Sigmoid colon (tissue), 7 donors: Measurements from ENCODE around the gene CDC25B. TPM values are rescaled to one million over a fixed set of nuclear protein-coding genes. Genes with fewer than 3 reads are reported as not detected.

Experiments
- DNase-seq: peaks from one replicate; pipeline ENCODE4 v3.0.0-alpha.2; 2019
- H3K27ac ChIP-seq, 4 donors: fragments of 200-600 bp; sonication (generic); one replicate each; pipeline ENCODE4 v1.5.1; 2016 to 2019; ENCODE audit warnings: mild to moderate bottlenecking in 1 of 4
- H3K27me3 ChIP-seq, 3 donors: fragments of 200-600 bp; sonication (generic); one replicate each; pipeline ENCODE4 v1.5.1; 2019; ENCODE audit warnings: mild to moderate bottlenecking in 1 of 3
- H3K36me3 ChIP-seq, 4 donors: fragments of 200-600 bp; sonication (generic); one replicate each; pipeline ENCODE4 v1.5.1; 2016 to 2019
- H3K4me1 ChIP-seq, 4 donors: fragments of 200-600 bp; sonication (generic); one replicate each; pipeline ENCODE4 v1.5.1; 2017 to 2019
- H3K4me3 ChIP-seq, 4 donors: fragments of 200-600 bp; sonication (generic); one replicate each; pipeline ENCODE4 v1.5.1; 2017 to 2019; ENCODE audit warnings: mild to moderate bottlenecking in 2 of 4, moderate library complexity in 1 of 4
- H3K9me3 ChIP-seq, 4 donors: fragments of 200-600 bp in 3 of 4; sonication (generic) in 3 of 4; one replicate each; pipeline versions ENCODE4 v1.5.1 to v1.6.1; 2013 to 2019
- CTCF ChIP-seq, 4 experiments: fragments of 450-650 bp in 3 of 4; fragments of 200-600 bp in 1 of 4; IDR thresholded peaks; one replicate each; pipeline ENCODE4 v1.5.1; 2016 to 2019; ENCODE audit warnings: antibody characterized with exemption in 4 of 4, mild to moderate bottlenecking in 3 of 4, moderate library complexity in 2 of 4
- EP300 ChIP-seq, 4 donors: sonication (generic); formaldehyde crosslinking; IDR thresholded peaks; one replicate each; pipeline ENCODE4 v1.6.1; 2017; ENCODE audit warnings: antibody characterized with exemption in 4 of 4
- POLR2A ChIP-seq, 2 donors: fragments of 450-650 bp; IDR thresholded peaks; one replicate each; pipeline ENCODE4 v1.6.1; 2016; ENCODE audit warnings: antibody characterized with exemption in 2 of 2, mild to moderate bottlenecking in 2 of 2, moderate library complexity in 2 of 2
- POLR2AphosphoS5 ChIP-seq, 4 donors: sonication (generic); formaldehyde crosslinking; IDR thresholded peaks; one replicate each; pipeline ENCODE4 v1.6.1; 2017; ENCODE audit warnings: antibody characterized with exemption in 4 of 4
- WGBS, 2 donors: extraction: QIAGEN DNeasy Blood & Tissue Kit; methylation state at CpG; one replicate each; pipeline ENCODE4 v1.1.7; 2013; 5-methylcytosine and 5-hydroxymethylcytosine counted together
- intact Hi-C: fragments of 100-400 bp; cut with DNase I; formaldehyde crosslinking; loops from one replicate; pipeline ENCODE4 v1.15.1; 2023
- polyA plus RNA-seq, 3 donors: library from polyadenylated mRNA; stranded (reverse); fragments of 200-250 nt; gene quantifications; one replicate each; pipeline ENCODE4 v1.2.3, GENCODE V29; 2013
- total RNA-seq, 4 donors: library from RNA; depleted of rRNA; stranded (reverse); fragments of >200 nt; gene quantifications; one replicate each; pipeline ENCODE4 v1.1.0, GENCODE V29; 2016
- donor health status: healthy with polysubstance abuse.
- donor health status: Bipolar disorder and iron deficiency.
- donor health status: healthy.

Gene CDC25B
- total and polyA plus RNA-seq, 7 donors = 12.5 to 65.8 (median 21.8) TPM

- intact Hi-C loops = loop anchor here (10.0 kb wide), 1 partner anchor 329 kb away; no protein-coding TSS in a partner anchor
- DNase-seq = no peak
- H3K27ac ChIP-seq = no peak overlapping the region
- H3K4me3 ChIP-seq = no peak overlapping the region
- H3K4me1 ChIP-seq = peaks cover 0 to 31% (median 19%) of the 10 kb centered on the region in 4 donors
- TF ChIP-seq EP300 (IDR thresholded peaks at IDR 0.05) (no peak), CTCF (IDR thresholded peaks at IDR 0.05) (no peak), POLR2AphosphoS5 (IDR thresholded peaks at IDR 0.05) (no peak), POLR2A (IDR thresholded peaks at IDR 0.05) (no peak)
- peaks cover 0 to 70% (median 23%) of the 10 kb centered on the region in 4 donors for H3K36me3 ChIP-seq
- H3K9me3 ChIP-seq = no peaks in the 10 kb centered on the region
- no peaks in the 10 kb centered on the region for H3K27me3 ChIP-seq
- 76 to 86% methylated on average over 5 of the region's 5 CpGs for WGBS, 2 donors
Measured at GRCh38 chr20:3755814-3756480, 40.2 kb upstream of the CDC25B start.

GRCh38 chr20:3757268-3757667, 38.8 kb upstream of the CDC25B start:
- no peak for DNase-seq
- peaks cover 0 to 58% (median 23%) of the 10 kb centered on the region in 4 donors for H3K36me3 ChIP-seq
- H3K9me3 ChIP-seq = no peaks in the 10 kb centered on the region
- 96 to 97% methylated on average over 2 of the region's 2 CpGs for WGBS, 2 donors
- intact Hi-C loops = loop anchor here (10.0 kb wide), 1 partner anchor 328 kb away; no protein-coding TSS in a partner anchor
- H3K27ac ChIP-seq = peak overlapping the region in 2 of 4 donors; percentile 7 to 25
- TF ChIP-seq POLR2A (IDR thresholded peaks at IDR 0.05) (no peak), POLR2AphosphoS5 (IDR thresholded peaks at IDR 0.05) (no peak), CTCF (IDR thresholded peaks at IDR 0.05) (no peak), EP300 (IDR thresholded peaks at IDR 0.05) (no peak)
- no peaks in the 10 kb centered on the region for H3K27me3 ChIP-seq
- no peak overlapping the region for H3K4me3 ChIP-seq
- peaks cover 0 to 35% (median 30%) of the 10 kb centered on the region in 4 donors for H3K4me1 ChIP-seq

GRCh38 chr20:3758566-3758965, 37.5 kb upstream of the CDC25B start:
- no peak overlapping the region for H3K4me3 ChIP-seq
- peak overlapping the region; percentile 25 to 96 (median 32) for H3K27ac ChIP-seq
- H3K4me1 ChIP-seq = peaks cover 0 to 40% (median 33%) of the 10 kb centered on the region in 4 donors
- H3K9me3 ChIP-seq = no peaks in the 10 kb centered on the region
- H3K27me3 ChIP-seq = no peaks in the 10 kb centered on the region
- TF ChIP-seq CTCF (IDR thresholded peaks at IDR 0.05) = no peak
- TF ChIP-seq POLR2AphosphoS5 (IDR thresholded peaks at IDR 0.05) = no peak
- TF ChIP-seq EP300 (IDR thresholded peaks at IDR 0.05) = no peak
- no peak for TF ChIP-seq POLR2A (IDR thresholded peaks at IDR 0.05)
- WGBS, 2 donors = 86 to 94% methylated on average over 11 of the region's 11 CpGs
- DNase-seq = peak; percentile 60
- H3K36me3 ChIP-seq = peaks cover 0 to 53% (median 23%) of the 10 kb centered on the region in 4 donors
- intact Hi-C loops = loop anchor here (10.0 kb wide), 1 partner anchor 326 kb away; no protein-coding TSS in a partner anchor

- peak overlapping the region; percentile 25 to 96 (median 32) for H3K27ac ChIP-seq
Measured at GRCh38 chr20:3759316-3759823, 36.7 kb upstream of the CDC25B start.

More at GRCh38 chr20:3759316-3759823, 36.7 kb upstream of the CDC25B start:
- intact Hi-C loops = loop anchor here (10.0 kb wide), 1 partner anchor 325 kb away; no protein-coding TSS in a partner anchor
- peaks cover 0 to 48% (median 41%) of the 10 kb centered on the region in 4 donors for H3K4me1 ChIP-seq
- no peak overlapping the region for H3K4me3 ChIP-seq
- TF ChIP-seq EP300 (IDR thresholded peaks at IDR 0.05) = no peak
- TF ChIP-seq POLR2AphosphoS5 (IDR thresholded peaks at IDR 0.05) = no peak
- TF ChIP-seq CTCF (IDR thresholded peaks at IDR 0.05) = no peak
- no peak for TF ChIP-seq POLR2A (IDR thresholded peaks at IDR 0.05)
- no peaks in the 10 kb centered on the region for H3K27me3 ChIP-seq
- 88 to 93% methylated on average over 11 of the region's 11 CpGs for WGBS, 2 donors
- no peaks in the 10 kb centered on the region for H3K9me3 ChIP-seq
- DNase-seq = no peak
- peaks cover 0 to 46% (median 20%) of the 10 kb centered on the region in 4 donors for H3K36me3 ChIP-seq
